ENCODE data around the gene HSPB6.
"Not testable (repeated sequence)": the region's sequence is repeated elsewhere in the genome, so short reads cannot be mapped to it uniquely, and the experiment has no call there.

The HSPB6 gene

GRCh38 chr19:35756377-35757230 lies at the start of gene HSPB6:
Gene HSPB6 (minus strand): TSS chr19:35757029. CDS start chr19:35757008, 21 bp downstream.
- no peak for DNase-seq (ENCODE audit: low spot score)

- DNase-seq (ENCODE audit: low spot score), result no peak
These were observed 49.8 kb upstream of the HSPB6 start for GRCh38 chr19:35806597-35806996.

- no peak for DNase-seq (ENCODE audit: low spot score)
These were observed 48.8 kb upstream of the HSPB6 start for GRCh38 chr19:35805526-35806102.

- DNase-seq (ENCODE audit: low spot score), result no peak
These were observed 45.0 kb upstream of the HSPB6 start for GRCh38 chr19:35801828-35802227.

- DNase-seq (ENCODE audit: low spot score), result no peak
These were observed 40.8 kb upstream of the HSPB6 start for GRCh38 chr19:35797663-35798062.

GRCh38 chr19:35796645-35797542 lies 40.1 kb upstream of the HSPB6 start:
- DNase-seq (ENCODE audit: low spot score), result no peak

- DNase-seq (ENCODE audit: low spot score), result not testable (repeated sequence)
These were observed 38.7 kb upstream of the HSPB6 start for GRCh38 chr19:35795564-35795963.

GRCh38 chr19:35793381-35794165 lies 36.7 kb upstream of the HSPB6 start:
- no peak for DNase-seq (ENCODE audit: low spot score)

- DNase-seq (ENCODE audit: low spot score), result no peak
These were observed 36.1 kb upstream of the HSPB6 start for GRCh38 chr19:35792888-35793287.

- DNase-seq (ENCODE audit: low spot score), result no peak
These were observed 35.5 kb upstream of the HSPB6 start for GRCh38 chr19:35792312-35792711.

- no peak for DNase-seq (ENCODE audit: low spot score)
These were observed 35.0 kb upstream of the HSPB6 start for GRCh38 chr19:35791814-35792279.

GRCh38 chr19:35790981-35791813 lies 34.4 kb upstream of the HSPB6 start:
- no peak for DNase-seq (ENCODE audit: low spot score)

GRCh38 chr19:35789978-35790944 lies 33.4 kb upstream of the HSPB6 start:
- no peak for DNase-seq (ENCODE audit: low spot score)

GRCh38 chr19:35789195-35789977 lies 32.6 kb upstream of the HSPB6 start:
- no peak for DNase-seq (ENCODE audit: low spot score)

GRCh38 chr19:35788205-35788960 lies 31.6 kb upstream of the HSPB6 start:
- no peak for DNase-seq (ENCODE audit: low spot score)

- no peak for DNase-seq (ENCODE audit: low spot score)
These were observed 30.5 kb upstream of the HSPB6 start for GRCh38 chr19:35787227-35787799.

Measured in SW480 (cell line).